Superior temporal gyrus (tissue), 1 donor: ENCODE measurements around the gene BAG1.

ENCODE experiments used
- DNase-seq: peaks from one replicate; pipeline ENCODE4 v3.0.0-alpha.2; 2016; ENCODE audit errors: extremely low spot score

The BAG1 gene

DNA sequence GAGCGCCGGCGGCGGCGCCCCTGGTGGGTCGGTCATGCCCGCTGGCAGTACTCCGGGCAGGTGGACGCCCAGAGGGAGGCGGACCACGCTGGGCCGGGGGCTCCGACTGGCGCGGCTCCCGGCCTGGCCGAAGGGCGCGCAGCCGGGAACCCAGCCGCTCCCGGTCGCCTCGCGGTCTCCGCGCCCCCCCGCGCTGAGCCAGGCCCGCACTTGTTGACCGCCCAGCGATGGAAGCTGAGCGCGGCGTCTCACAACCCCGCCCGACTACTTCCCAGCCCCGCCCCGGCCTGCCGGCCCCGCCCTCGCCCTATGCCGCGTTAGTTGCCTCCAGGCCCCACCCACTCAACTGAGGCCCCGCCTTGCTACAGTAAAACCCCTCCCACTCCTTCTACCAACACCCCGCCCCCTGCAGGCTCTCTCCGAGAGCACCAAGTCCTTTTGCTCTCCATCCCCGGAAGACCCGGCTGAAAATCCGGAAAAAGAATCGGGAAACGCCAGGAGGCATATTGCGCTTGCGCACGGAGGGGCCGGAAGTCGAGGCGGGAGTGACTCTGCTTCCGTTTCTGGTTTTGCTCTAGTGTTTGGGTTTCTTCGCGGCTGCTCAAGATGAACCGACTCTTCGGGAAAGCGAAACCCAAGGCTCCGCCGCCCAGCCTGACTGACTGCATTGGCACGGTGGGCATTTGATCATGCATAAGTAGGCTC, at the start of gene BAG1, which contains the start of gene CHMP5:
Gene BAG1 (minus strand): TSS at position 236 of the 705 bp plus-strand sequence.
Gene CHMP5 (plus strand): TSS at position 577 of the 705 bp plus-strand sequence. CDS start 30 bp downstream, at position 607.
- DNase-seq, result peak; percentile 99

DNA sequence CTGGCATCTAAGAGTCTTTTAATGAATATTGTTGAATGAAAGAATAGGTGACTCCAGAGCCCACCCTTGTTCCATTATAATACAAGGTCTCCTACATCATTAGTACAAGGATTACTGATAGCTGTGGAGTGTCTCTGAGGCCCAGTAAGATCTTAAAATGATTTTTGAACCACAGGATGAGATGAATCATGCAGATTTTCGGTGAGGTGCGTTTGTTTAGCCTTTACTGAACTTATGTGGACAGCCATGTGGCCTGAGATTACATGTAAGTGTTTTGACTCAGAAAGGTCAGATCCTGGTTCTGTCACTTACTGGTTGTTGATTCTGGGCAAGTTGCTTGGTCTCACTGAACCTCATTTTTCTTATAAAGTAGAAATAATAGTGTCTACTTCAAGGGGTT, 47.4 kb upstream of the BAG1 start:
- no peak for DNase-seq

DNA sequence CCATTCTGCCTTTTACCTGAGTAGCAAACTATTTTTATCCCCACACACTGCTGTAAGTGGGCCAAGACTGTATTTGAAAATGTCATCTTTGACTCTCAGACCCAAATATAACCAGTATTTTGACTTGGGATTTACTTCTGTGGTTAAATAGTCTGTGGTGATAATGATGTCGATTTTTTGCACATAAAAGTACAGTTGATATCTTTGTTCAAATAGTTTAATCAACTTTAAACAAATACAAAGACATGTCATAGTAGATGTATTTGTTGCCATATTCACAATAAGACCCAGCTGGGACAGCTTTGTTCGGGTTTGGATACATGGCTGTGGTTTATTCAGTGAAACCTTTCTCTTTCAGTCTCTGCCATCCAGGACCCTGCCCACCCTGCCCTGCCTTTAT, 46.2 kb upstream of the BAG1 start:
- DNase-seq, result no peak

DNA sequence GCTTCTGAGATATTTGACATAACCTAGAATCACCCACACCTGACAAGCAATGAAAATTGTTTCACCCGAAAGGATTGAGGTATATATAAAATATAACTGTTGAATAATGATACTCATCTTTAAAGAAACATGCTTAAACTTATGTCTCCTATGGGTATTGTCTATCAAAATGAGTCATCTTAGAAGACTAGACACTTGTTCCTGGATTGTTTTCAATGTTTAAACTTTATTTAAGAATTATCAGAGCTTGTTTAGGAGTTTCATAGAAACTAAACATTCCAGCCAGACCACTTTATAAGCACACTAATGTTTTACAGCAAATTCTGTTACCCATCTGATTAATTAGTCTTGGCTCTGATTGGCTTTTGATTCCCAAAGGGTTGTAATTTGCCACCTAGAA, 45.4 kb upstream of the BAG1 start:
- no peak for DNase-seq

DNA sequence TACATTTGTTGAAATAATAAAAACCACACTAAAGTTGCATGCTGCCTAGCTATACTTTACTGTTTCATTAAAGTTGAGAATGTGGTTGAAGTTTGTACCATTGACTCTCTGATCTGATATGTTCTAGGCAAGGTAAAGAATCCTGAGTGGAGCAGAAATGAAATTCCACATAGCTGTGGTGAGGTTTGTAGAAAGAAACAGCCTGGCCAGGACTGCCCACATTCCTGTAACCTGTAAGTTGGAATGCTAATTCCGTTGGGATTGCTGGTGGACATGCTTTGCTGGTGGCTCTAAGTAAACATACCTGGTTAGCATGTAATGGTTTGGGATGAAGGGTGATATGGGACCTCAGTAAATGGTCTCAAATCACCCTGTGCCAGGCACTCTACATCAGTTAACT, 42.6 kb upstream of the BAG1 start:
- no peak for DNase-seq

DNA sequence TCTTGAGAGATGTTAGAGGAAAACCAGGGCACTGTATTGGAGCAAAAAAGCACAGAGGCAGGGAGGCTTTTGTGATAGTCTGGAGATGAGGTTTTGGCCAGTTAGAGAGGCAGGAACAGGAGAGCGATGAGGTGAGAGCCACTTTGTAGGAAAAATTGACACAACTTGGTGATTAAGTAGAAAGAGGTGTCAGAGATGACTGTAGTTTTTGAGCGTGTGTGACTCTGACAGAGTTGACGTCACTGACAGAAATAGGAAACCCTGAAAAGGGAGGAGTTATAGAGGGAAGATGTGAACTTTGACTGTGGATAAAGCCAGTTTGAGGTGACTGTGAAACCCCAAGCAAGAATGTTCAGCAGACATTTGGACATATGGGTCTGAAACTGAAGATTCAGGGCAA, 41.5 kb upstream of the BAG1 start:
- DNase-seq, result no peak

DNA sequence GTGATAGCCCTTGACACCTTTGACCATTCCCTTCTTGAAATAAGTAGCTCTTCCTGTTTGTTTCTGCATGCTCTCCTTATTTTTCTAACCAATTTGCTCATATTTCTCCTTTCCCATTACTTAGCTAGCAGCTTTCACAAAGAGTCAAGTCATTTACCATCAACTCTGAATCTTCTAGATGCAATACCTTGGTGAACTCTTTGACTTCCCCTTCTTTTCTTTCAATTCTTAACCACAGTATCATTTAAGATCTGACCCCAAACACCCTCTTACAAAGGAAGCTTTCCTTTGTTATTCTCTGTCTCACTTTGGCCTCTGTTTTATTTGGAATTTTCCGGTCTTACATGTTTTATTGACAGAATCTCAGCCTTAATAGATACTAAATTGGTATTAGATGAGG, 39.9 kb upstream of the BAG1 start:
- no peak for DNase-seq

DNA sequence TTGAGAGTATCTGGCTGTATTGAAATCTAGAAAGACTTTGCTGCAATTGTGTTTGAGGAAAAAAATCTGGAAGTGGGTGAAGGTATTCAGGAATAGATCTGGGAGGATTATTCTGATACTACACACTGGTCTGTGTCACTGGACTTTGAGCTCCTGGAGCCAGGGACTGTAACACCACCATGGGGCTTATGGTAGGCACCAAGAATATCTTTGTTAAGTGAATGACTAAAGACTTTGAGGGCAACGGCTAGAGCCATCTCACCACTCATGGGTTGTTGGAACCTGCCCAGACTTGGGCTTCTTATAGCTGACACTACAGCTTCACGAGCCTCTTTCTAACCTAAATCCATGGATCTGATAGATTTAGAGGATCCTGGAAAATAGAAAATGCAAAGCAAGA, 36.0 kb upstream of the BAG1 start:
- no peak for DNase-seq

DNA sequence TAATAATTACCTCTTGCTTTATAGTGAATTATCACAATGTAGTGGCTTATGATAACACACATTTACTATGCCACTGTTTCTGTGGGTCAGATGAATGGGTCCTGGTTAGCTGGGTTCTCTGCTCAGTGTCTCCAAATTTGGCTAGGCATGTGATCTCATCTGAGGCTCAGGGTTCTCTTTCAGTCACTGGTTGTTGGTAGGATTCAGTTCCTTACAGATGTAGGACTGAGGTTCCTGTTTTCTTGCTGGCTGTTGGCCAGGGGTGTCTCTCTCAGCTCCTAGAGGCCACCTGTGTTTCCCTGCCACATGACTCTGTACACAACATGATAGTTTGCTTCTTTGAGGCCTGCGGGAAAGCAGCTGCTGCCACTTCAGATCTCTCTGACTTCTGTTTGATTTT, 32.9 kb upstream of the BAG1 start:
- peak; percentile 40 for DNase-seq

DNA sequence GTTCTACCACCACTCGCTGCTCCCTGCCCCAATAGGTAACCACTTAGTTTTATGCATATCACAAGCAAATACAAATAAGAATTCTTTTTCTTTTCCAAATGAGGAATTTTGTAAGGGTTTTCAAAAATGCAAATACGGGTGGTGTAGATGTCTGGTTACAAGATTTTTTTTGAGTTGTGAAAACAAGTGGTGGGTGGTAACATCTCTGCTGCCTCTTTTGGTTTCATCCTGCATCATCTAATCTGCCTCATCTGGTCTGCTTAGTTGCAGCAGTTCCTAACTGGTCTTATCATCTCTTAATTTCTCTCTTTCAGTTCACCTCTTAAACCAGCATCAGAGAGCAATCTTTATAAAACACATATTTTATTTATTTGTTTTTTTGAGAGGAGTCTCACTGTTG, 31.1 kb upstream of the BAG1 start:
- no peak for DNase-seq

DNA sequence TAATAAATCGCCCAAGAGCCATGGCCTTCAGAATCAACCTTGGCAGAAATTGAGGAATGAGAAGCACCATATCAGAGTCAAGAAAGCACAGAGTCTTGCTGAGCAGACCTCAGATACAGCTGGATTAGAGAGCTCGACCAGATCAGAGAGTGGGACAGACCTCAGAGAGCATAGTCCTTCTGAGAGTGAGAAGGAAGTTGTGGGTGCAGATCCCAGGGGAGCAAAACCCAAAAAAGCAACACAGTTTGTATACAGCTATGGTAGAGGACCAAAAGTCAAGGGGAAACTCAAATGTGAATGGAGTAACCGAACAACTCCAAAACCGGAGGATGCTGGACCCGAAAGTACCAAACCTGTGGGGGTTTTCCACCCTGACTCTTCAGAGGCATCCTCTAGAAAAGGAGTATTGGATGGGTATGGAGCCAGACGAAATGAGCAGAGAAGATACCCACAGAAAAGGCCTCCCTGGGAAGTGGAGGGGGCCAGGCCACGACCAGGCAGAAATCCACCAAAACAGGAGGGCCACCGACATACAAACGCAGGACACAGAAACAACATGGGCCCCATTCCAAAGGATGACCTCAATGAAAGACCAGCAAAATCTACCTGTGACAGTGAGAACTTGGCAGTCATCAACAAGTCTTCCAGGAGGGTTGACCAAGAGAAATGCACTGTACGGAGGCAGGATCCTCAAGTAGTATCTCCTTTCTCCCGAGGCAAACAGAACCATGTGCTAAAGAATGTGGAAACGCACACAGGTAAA, 30.3 kb upstream of the BAG1 start:
- DNase-seq, result no peak

DNA sequence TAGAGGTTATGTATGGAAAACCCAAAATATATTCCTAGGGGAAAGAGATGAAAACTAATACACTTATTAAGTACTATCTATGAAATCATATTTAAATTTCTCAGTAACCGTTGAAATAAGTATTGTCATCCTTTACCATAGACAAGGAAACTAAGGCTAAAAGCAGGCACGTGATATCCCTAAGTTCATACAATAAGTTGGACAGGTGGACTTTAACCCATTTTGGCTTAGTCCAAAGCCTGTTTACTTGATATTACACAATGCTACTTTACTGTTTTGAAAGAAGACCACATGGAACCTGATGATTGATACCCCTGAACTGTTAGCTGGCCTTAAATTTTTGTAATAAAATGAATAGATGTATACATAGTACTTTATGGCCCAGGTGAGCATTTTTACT, 29.3 kb upstream of the BAG1 start:
- DNase-seq, result no peak

DNA sequence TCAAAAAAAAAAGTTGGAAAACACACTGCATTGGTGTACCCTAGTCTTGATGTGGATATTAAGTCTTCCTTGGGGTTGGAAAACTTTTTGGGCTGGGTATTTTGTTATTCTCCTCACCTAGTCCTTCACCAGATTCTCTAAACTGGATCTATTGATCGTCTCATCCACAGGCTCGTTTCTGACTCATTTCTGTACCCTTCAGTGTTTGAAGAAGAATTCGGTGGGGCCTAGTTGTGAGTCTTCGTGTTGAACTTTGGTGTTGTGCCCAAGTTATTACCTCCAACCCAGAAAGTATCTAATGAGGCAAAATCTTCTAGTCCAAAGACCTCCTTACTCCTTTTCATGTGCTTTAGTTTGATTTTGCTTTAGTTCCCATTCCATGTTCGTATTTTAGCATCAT, 27.4 kb upstream of the BAG1 start:
- DNase-seq, result no peak

DNA sequence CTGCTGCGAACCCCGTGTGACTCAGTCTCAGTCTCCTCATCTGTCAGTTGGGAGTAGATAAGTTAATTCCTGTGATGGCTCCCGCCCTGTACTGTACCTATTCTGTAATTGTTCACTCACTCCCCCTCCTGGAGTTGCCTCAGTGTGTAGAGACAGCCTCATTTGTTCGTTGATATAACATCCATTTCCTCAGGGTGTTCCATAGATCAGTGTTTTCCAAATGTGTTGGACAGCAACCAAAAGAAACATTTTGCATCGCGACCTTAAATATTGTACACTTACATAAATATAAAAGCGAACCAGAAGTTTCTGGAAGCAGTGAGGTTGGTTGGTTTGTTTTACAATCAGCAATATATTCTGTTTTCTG, 26.5 kb upstream of the BAG1 start:
- DNase-seq, result no peak

DNA sequence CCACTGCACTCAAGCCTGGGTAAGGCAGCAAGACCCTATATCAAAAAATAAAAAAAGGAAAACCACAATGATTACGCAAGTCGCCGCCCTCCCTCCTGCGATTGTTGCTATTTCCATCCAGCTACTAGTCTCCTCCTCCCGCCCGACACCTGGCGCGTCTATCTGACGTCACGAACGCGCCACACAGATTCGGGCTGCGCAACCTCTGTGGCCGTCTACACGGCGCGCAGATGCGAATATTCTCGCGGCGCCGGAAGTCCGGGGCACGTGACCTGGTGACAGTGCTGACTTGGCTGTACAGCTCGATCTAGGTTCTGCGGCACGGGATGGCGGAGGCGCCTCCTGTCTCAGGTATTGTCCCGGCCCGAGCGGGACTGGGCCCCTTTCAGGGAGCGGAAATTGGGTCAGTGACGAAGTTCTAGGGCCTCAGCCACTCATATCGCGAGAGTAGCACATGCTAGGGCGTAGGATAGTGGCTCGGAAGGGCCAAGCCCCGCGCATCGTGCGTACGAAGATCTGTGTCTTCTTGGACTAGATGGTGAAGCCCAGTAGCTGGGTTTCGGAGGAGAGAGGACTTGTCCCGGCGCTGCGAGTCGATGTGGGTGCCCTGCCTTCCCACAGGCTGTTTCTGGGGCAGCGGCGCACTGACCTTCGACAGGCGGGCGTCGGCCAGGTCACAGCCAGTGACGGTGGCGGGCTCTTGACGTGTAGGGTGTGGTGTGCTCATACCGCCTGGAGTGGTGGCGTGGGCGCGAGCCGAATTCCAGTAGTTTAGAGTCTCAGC, 25.9 kb upstream of the BAG1 start, which contains the start of gene NFX1:
Gene NFX1 (plus strand): TSS at position 270 of the 784 bp plus-strand sequence. CDS start 57 bp downstream, at position 327.
- DNase-seq, result peak; percentile 98

DNA sequence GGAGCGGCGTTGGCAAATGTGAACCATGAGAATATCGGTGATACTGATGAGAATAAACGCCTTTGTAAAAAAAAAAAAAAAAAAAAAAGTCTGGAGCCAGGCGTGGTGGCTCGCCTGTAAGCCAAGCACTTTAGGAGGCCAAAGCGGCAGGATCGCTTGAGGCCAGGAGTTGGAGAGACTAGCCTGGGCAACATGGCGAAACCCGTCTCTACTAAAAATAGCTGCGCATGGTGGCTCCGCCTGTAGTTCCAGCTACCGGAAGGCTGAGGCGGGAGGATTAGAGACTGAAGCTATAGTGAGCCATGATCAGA, 25.4 kb upstream of the BAG1 start:
- no peak for DNase-seq

DNA sequence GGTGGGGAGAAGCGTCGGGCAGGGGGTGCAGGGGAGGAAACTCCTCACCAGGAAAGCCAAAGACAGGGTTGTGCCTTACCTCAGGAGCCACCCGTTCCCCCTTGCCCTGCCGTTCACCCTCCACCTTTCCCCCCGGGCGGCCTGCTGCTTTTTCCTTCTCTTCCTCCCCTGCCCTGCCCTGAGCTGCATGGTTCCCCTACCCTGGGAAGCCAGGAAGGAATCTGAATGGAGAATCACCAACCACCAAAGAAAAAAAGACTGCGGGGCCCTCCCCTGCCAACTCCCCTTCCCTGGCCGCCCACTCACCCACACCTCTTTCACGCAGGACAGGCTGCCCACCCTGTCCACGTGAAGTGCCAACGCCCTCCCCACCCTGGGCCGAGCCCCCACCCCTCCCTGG, 25.0 kb upstream of the BAG1 start:
- DNase-seq, result no peak

DNA sequence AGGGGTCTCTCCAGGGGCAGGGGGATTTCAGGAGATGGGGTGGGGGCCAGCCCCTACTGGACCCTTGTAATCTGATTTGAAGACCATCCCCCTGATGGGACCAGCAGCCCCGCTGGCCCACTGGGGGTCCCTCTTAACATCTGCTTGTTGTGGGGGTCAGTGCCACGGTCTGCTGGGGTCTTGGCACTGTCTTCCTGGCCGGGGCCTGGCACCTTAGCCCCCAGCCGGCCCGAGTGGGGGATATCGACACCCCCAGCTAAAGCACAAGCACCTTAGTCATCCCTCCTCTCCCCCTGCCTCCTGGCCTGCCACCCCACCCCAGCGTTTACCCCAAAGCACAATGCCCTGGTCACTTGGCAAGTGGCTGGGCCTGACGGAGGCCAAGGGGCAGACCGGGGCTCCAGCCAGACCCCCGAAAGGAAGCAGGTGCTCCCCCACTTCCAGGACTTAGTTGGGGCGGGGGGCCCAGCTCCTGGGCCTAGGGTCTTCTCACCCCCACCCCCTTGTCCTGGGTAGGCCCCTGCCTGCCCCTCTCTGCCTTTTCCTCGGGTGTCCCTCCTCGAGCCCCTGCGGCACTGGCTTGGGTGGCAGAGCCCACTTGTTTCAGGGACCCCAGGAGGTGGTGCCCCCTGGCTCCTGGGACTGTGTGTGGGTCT, 24.4 kb upstream of the BAG1 start:
- DNase-seq, result no peak

DNA sequence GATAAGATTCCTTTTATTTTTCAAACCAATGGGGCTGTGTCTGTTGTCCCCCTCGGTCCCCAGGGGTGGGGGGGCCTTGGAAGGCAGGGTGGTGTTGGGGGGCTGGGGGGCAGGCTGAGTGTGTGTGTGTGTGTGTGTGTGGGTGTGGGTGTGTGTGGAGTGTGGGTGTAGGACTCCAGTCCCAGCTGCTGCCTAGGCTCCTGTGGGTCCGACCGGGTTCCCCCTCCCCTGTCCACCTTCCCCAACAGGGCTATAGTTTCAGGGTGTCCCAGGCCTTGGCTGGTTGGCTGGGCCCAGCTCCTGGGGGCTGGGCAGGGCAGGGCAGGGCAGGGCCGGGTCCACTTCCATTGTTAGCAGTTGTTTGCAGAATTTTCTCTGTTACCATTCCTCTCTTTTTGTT, 23.7 kb upstream of the BAG1 start:
- no peak for DNase-seq

DNA sequence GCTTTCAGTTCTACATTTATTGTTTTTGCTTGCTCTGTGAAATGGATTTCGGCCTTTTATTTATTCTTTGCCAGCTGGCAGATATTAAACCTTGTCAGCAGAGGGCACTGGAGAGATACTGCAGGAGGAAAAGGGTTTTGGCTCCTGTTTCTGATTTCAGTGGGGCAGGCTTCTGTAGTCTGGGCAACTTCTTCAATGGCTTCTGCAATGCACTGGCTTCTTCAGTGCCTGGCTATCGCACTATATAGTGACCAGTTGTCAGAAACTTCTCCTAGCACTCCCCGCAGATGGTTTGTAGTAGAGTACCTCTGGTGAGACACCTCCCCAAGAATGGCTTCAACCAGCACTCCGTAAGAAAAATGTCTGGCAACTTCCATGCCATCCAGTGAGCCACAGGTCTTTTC, 22.6 kb upstream of the BAG1 start:
- peak; percentile 85 for DNase-seq

DNA sequence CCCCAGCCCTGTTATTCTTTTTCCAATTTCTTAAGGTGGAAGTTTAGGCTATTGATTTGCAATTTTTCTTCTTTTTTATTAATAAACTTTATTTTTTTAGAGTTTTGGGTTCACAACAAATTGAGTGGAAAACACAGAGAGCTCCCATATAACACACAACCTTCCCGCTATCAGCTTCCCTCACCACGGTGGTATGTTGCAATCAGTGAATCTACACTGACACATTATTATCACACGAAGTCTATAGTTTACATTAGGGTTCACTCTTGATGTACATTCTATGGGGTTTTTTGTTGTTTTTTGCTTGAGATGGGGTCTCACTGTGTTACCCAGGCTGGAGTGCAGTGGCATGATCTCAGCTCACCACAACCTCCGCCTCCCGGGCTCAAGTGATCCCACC, 21.0 kb upstream of the BAG1 start:
- no peak for DNase-seq

DNA sequence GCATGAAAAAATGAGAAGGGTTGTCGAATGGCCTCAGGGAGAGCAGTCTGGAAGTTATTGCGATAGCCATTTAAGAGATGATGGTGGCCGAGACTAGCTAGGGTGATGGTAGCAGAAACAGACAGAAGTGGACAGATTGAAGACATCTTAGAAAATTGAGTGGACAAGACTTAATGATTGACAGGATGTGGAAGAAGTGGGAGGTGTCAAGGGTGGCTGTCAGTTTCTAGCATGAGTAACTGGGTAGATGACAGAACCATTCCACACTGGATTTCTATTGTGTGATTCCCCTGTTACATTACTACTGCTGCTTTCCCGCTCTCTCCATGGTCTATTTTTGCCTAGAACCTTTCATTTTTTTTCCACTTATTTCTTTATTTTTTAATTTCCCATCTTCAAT, 13.0 kb upstream of the BAG1 start:
- DNase-seq, result no peak
